Ascending aorta (tissue), 2 donors: ENCODE measurements around the gene CDK2AP2. TPM values are rescaled to one million over a fixed set of nuclear protein-coding genes. Genes with fewer than 3 reads are reported as not detected.

Experiments
- DNase-seq, 2 donors: peaks; one replicate each; pipeline ENCODE4 v3.0.0-alpha.2; 2019; ENCODE audit warnings: low spot score in 2 of 2
- H3K27ac ChIP-seq, 2 donors: fragments of 200-600 bp; sonication (generic); one replicate each; pipeline ENCODE4 v1.5.1; 2016 to 2017; ENCODE audit warnings: mild to moderate bottlenecking in 1 of 2
- H3K27me3 ChIP-seq: fragments of 200-600 bp; sonication (generic); one replicate; pipeline ENCODE4 v1.5.1; 2017
- H3K36me3 ChIP-seq, 2 donors: fragments of 200-600 bp; sonication (generic); one replicate each; pipeline ENCODE4 v1.5.1; 2016
- H3K4me1 ChIP-seq, 2 donors: fragments of 200-600 bp; sonication (generic); one replicate each; pipeline ENCODE4 v1.5.1; 2016 to 2017; ENCODE audit warnings: mild to moderate bottlenecking in 1 of 2
- H3K4me3 ChIP-seq, 2 donors: fragments of 200-600 bp; sonication (generic); one replicate each; pipeline ENCODE4 v1.5.1; 2016 to 2017; ENCODE audit warnings: mild to moderate bottlenecking in 1 of 2
- H3K9me3 ChIP-seq, 2 donors: fragments of 200-600 bp; sonication (generic); one replicate each; pipeline ENCODE4 v1.5.1; 2016
- CTCF ChIP-seq, 3 experiments: fragments of 200-600 bp in 2 of 3; fragments of 450-650 bp in 1 of 3; sonication (generic) in 2 of 3; IDR thresholded peaks; one replicate each; pipeline ENCODE4 v1.5.1; 2016 to 2019; ENCODE audit warnings: antibody characterized with exemption in 3 of 3, mild to moderate bottlenecking in 1 of 3, moderate library complexity in 1 of 3
- intact Hi-C: fragments of 100-400 bp; cut with DNase I; formaldehyde crosslinking; loops from one replicate; pipeline ENCODE4 v1.15.1; 2023
- total RNA-seq: library from RNA; depleted of rRNA; stranded (reverse); fragments of >200 nt; gene quantifications from one replicate; pipeline ENCODE4 v1.1.0, GENCODE V29; 2016

Gene CDK2AP2
- total RNA-seq, 1 donor from 2014 or later: 159 TPM

GRCh38 chr11:67523556-67524479 is 15.9 kb upstream of the CDK2AP2 start:
- no peaks in the 10 kb centered on the region for H3K4me1 ChIP-seq
- intact Hi-C loops: no loop called here
- H3K36me3 ChIP-seq: no peaks in the 10 kb centered on the region
- TF ChIP-seq CTCF (IDR thresholded peaks at IDR 0.05): no peak
- no peak overlapping the region for H3K4me3 ChIP-seq
- no peaks in the 10 kb centered on the region for H3K9me3 ChIP-seq
- DNase-seq: no peak
- H3K27ac ChIP-seq: no peak overlapping the region
- no peaks in the 10 kb centered on the region for H3K27me3 ChIP-seq

GRCh38 chr11:67522844-67523555 is 15.0 kb upstream of the CDK2AP2 start, which contains the start of gene CABP2:
CABP2 (minus strand) TSS chr11:67523446; CDS start chr11:67523326, 120 bp downstream.
- H3K4me1 ChIP-seq: no peaks in the 10 kb centered on the region
- DNase-seq: no peak
- intact Hi-C loops: no loop called here

DNA sequence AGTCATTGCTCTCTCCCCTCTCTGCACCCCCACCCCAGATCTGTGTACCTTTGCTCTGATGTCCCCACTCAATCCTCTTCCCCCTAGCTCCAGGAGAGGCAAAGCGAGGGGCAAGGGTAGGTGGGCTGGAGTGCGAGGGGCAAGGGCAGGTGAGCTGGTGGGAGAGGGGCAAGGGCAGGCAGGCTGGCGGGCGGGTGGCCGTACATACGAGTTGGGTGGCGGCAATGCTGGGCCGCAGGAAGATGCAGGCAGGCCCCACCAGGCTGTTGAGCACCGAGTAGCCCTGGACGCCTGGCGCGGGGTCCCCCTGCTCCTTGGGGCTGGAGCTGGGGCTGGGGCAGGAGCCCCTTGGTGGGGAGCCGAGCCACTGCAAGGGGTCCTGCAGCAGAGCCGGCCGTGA is 14.4 kb upstream of the CDK2AP2 start:
- no peak for TF ChIP-seq CTCF (IDR thresholded peaks at IDR 0.05)
- Histone ChIP-seq H3K27me3 (no peaks in the 10 kb centered on the region), H3K36me3 (no peaks in the 10 kb centered on the region), H3K4me3 (no peak overlapping the region), H3K27ac (no peak overlapping the region), H3K9me3 (no peaks in the 10 kb centered on the region), H3K4me1 (no peaks in the 10 kb centered on the region)
- no peak for DNase-seq
- intact Hi-C loops: no loop called here

More at GRCh38 chr11:67522844-67523555, 15.0 kb upstream of the CDK2AP2 start, which contains the start of gene CABP2:
- no peak within 1 kb of the TSS for H3K27ac ChIP-seq
- H3K4me3 ChIP-seq: no peak within 1 kb of the TSS
- H3K9me3 ChIP-seq: no peaks in the 10 kb centered on the region
- H3K27me3 ChIP-seq: no peaks in the 10 kb centered on the region
- TF ChIP-seq CTCF (IDR thresholded peaks at IDR 0.05): no peak
- H3K36me3 ChIP-seq: no peaks in the 10 kb centered on the region

GRCh38 chr11:67521924-67522323 is 14.0 kb upstream of the CDK2AP2 start:
- Histone ChIP-seq H3K4me1 (no peaks in the 10 kb centered on the region), H3K9me3 (no peaks in the 10 kb centered on the region), H3K36me3 (no peaks in the 10 kb centered on the region), H3K4me3 (no peak overlapping the region), H3K27me3 (no peaks in the 10 kb centered on the region), H3K27ac (no peak overlapping the region)
- intact Hi-C loops: no loop called here
- DNase-seq: no peak
- no peak for TF ChIP-seq CTCF (IDR thresholded peaks at IDR 0.05)

- Histone ChIP-seq H3K27me3 (no peaks in the 10 kb centered on the region), H3K4me3 (no peak overlapping the region), H3K36me3 (no peaks in the 10 kb centered on the region), H3K9me3 (no peaks in the 10 kb centered on the region), H3K4me1 (no peaks in the 10 kb centered on the region), H3K27ac (no peak overlapping the region)
- no peak for TF ChIP-seq CTCF (IDR thresholded peaks at IDR 0.05)
- DNase-seq: no peak
- intact Hi-C loops: no loop called here
These were observed 13.2 kb upstream of the CDK2AP2 start for GRCh38 chr11:67520856-67521824.
